B cell (primary cell): Measurements from ENCODE around the gene MED12L. TPM values are rescaled to one million over a fixed set of nuclear protein-coding genes. Genes with fewer than 3 reads are reported as not detected.
"Not testable (repeated sequence)": the region's sequence is repeated elsewhere in the genome, so short reads cannot be mapped to it uniquely, and the experiment has no call there.

Experiments used
- ATAC-seq: fragments of 200-7000 bp; cut with Tn5 transposase; one replicate; pipeline ENCODE4 v1.10.0; 2021; ENCODE audit warnings: low read depth, mild to moderate bottlenecking, moderate number of reproducible peaks, moderate library complexity
- CTCF ChIA-PET: fragments of 350-600 bp; sonication (Branson Sonifier 250); formaldehyde crosslinking; loops from one replicate; lab custom pipeline; 2021; ENCODE audit warnings: antibody characterized with exemption, inconsistent platforms; lab: Charles Lee
- POLR2A ChIA-PET: fragments of 350-600 bp; sonication (Branson Sonifier 250); formaldehyde crosslinking; loops from one replicate; lab custom pipeline; 2021; ENCODE audit warnings: antibody characterized with exemption; lab: Charles Lee
- DNase-seq: peaks from one replicate; pipeline ENCODE4 v3.0.0; 2013
- H2AFZ ChIP-seq: 2 replicates; pipeline ENCODE4 v1.6.1; 2012; ENCODE audit warnings: mild to moderate bottlenecking, low read depth, low read length; ENCODE audit not compliant: insufficient read depth, poor library complexity, severe bottlenecking
- H3K27ac ChIP-seq, 2 donors: 1 replicate in 1 of 2; 2 replicates in 1 of 2; pipeline ENCODE4 v1.5.1; 2012 to 2013; ENCODE audit warnings: low read length in 2 of 2, mild to moderate bottlenecking in 2 of 2, moderate library complexity in 1 of 2
- H3K27me3 ChIP-seq, 4 experiments: fragments of 200-600 bp in 1 of 4; sonication (generic) in 1 of 4; replicated peaks in 1 of 4; 1 replicate in 2 of 4; 2 replicates in 2 of 4; pipeline versions ENCODE4 v1.6.1 to v1.7.0; 2013 to 2016; ENCODE audit warnings: low read length in 3 of 4, mild to moderate bottlenecking in 2 of 4, mixed read lengths in 1 of 4, moderate library complexity in 1 of 4; ENCODE audit not compliant: insufficient read depth in 4 of 4, control insufficient read depth in 3 of 4; ENCODE audit errors: control extremely low read depth in 1 of 4
- H3K36me3 ChIP-seq, 2 experiments: replicated peaks in 1 of 2; 1 replicate in 1 of 2; 2 replicates in 1 of 2; pipeline versions ENCODE4 v1.6.1 to v1.7.1; 2013; ENCODE audit warnings: low read length in 1 of 2; ENCODE audit not compliant: insufficient read depth in 2 of 2, control insufficient read depth in 1 of 2; ENCODE audit errors: control extremely low read depth in 1 of 2, extremely low read depth in 1 of 2
- H3K4me1 ChIP-seq, 2 donors: fragments of 200-600 bp in 1 of 2; sonication (generic) in 1 of 2; 1 replicate in 1 of 2; 2 replicates in 1 of 2; pipeline versions ENCODE4 v1.5.1 to v1.6.1; 2013 to 2017; ENCODE audit warnings: low read length in 2 of 2; ENCODE audit not compliant: control insufficient read depth in 2 of 2, insufficient read depth in 2 of 2
- H3K4me2 ChIP-seq: replicated peaks from 2 replicates; pipeline ENCODE3; 2012; ENCODE audit warnings: mild to moderate bottlenecking, low read depth, low read length; ENCODE audit not compliant: poor library complexity, severe bottlenecking
- H3K4me3 ChIP-seq, 5 experiments: fragments of 200-600 bp in 1 of 5; sonication (generic) in 1 of 5; 1 replicate in 3 of 5; 2 replicates in 2 of 5; pipeline versions ENCODE4 v1.5.1 to v1.7.0; 2011 to 2016; ENCODE audit warnings: low read length in 4 of 5, mild to moderate bottlenecking in 4 of 5, low read depth in 2 of 5, control low read depth in 1 of 5, moderate library complexity in 1 of 5; ENCODE audit not compliant: insufficient read depth in 1 of 5; ENCODE audit errors: control extremely low read depth in 1 of 5, extremely low read depth in 1 of 5
- H3K79me2 ChIP-seq: fragments of 200-600 bp; sonication (generic); one replicate; pipeline ENCODE4 v1.6.0; 2016; ENCODE audit warnings: low read length; ENCODE audit not compliant: control insufficient read depth, insufficient read depth
- H3K9ac ChIP-seq: fragments of 200-600 bp; sonication (generic); 2 replicates; pipeline ENCODE4 v1.6.1; 2017; ENCODE audit warnings: mild to moderate bottlenecking, low read length, moderate library complexity
- H3K9me3 ChIP-seq, 3 donors: one replicate each; pipeline versions ENCODE4 v1.6.1 to v1.7.1; 2013; ENCODE audit warnings: low read length in 2 of 3; ENCODE audit not compliant: control insufficient read depth in 2 of 3, insufficient read depth in 1 of 3; ENCODE audit errors: control extremely low read depth in 1 of 3
- H4K20me1 ChIP-seq: 2 replicates; pipeline ENCODE4 v1.6.0; 2012; ENCODE audit warnings: mild to moderate bottlenecking, low read length; ENCODE audit not compliant: insufficient read depth, control insufficient read depth, poor library complexity, severe bottlenecking
- H3K27ac Mint-ChIP-seq: one replicate; pipeline ENCODE4 v1.8.0; 2021; ENCODE audit warnings: mixed read lengths
- H3K27me3 Mint-ChIP-seq: one replicate; pipeline ENCODE4 v1.8.0; 2021; ENCODE audit warnings: mixed read lengths
- H3K4me1 Mint-ChIP-seq: one replicate; pipeline ENCODE4 v1.8.0; 2021; ENCODE audit warnings: mixed read lengths
- H3K4me3 Mint-ChIP-seq: one replicate; pipeline ENCODE4 v1.8.0; 2021; ENCODE audit warnings: mixed read lengths
- H3K9me3 Mint-ChIP-seq: one replicate; pipeline ENCODE4 v1.8.0; 2022; ENCODE audit warnings: mixed read lengths; ENCODE audit not compliant: insufficient read depth
- CTCF ChIP-seq: fragments of 200-600 bp; IDR thresholded peaks from one replicate; pipeline ENCODE4 v1.8.0; 2022; ENCODE audit warnings: antibody characterized with exemption, mild to moderate bottlenecking
- EZH2 ChIP-seq: IDR thresholded peaks from 2 replicates; pipeline ENCODE4 v1.6.1; 2012; ENCODE audit warnings: borderline replicate concordance, low read depth, mild to moderate bottlenecking, moderate library complexity, low read length; ENCODE audit not compliant: insufficient read depth, poor library complexity, severe bottlenecking
- WGBS: methylation state at CpG from one replicate; pipeline ENCODE4 v1.1.5; 2013; ENCODE audit warnings: missing lambda C conversion rate; ENCODE audit not compliant: insufficient coverage; 5-methylcytosine and 5-hydroxymethylcytosine counted together
- intact Hi-C: fragments of 100-400 bp; cut with micrococcal nuclease; formaldehyde crosslinking; loops from one replicate; pipeline ENCODE4 v1.10.0; 2022
- polyA plus RNA-seq: library from polyadenylated mRNA; depleted of rRNA; stranded (reverse); fragments of >200 nt; gene quantifications from 2 replicates; pipeline ENCODE4 v1.2.3, GENCODE V29; 2012
- total RNA-seq, 2 donors: library from RNA; stranded (reverse); fragments of 120-200 nt in 1 of 2; gene quantifications; 1 replicate in 1 of 2; 2 replicates in 1 of 2; pipeline versions ENCODE4 v1.2.3 to v1.2.4, GENCODE V29; 2013 to 2022

The MED12L gene
- total and polyA plus RNA-seq, 2 donors (not counting 1 experiment from before 2014, with no cell fraction given), result 0.07 to 0.30 TPM

- Mint-ChIP-seq H3K4me1 (no peaks in the 10 kb centered on the region), H3K27ac (no peak overlapping the region), H3K27me3 (peaks cover 4% of the 10 kb centered on the region), H3K9me3 (no peaks in the 10 kb centered on the region), H3K4me3 (no peak overlapping the region)
- ChIA-PET POLR2A (no interaction called here), CTCF (no interaction called here)
- ATAC-seq (no peak), DNase-seq (no peak)
- Histone ChIP-seq H3K9me3 (no peaks in the 10 kb centered on the region), H3K4me2 (no peak overlapping the region), H3K4me1 (no peaks in the 10 kb centered on the region), H3K79me2 (no peaks in the 10 kb centered on the region), H3K4me3 (no peak overlapping the region), H4K20me1 (no peaks in the 10 kb centered on the region), H3K36me3 (no peaks in the 10 kb centered on the region), H3K27ac (no peak overlapping the region), H2AFZ (no peak overlapping the region), H3K27me3 (peaks cover 0 to 6% (median 4%) of the 10 kb centered on the region in 4 experiments), H3K9ac (no peak overlapping the region)
- 100% methylated on average over 1 of the region's 3 CpGs for WGBS
- TF ChIP-seq EZH2 (no peak), CTCF (no peak)
- intact Hi-C loops, result no loop called here
Measured at GRCh38 chr3:151075869-151076562, 9.4 kb upstream of the MED12L start.

GRCh38 chr3:151076626-151077025 lies 8.8 kb upstream of the MED12L start:
- peaks cover 7% of the 10 kb centered on the region for H3K27me3 Mint-ChIP-seq
- H3K36me3 ChIP-seq, result no peaks in the 10 kb centered on the region
- H3K79me2 ChIP-seq, result no peaks in the 10 kb centered on the region
- no peaks in the 10 kb centered on the region for H3K9me3 Mint-ChIP-seq
- TF ChIP-seq CTCF (no peak), EZH2 (no peak)
- H3K27me3 ChIP-seq, result peaks cover 0 to 6% (median 4%) of the 10 kb centered on the region in 4 experiments
- no peak overlapping the region for H3K4me2 ChIP-seq
- 98% methylated on average over 4 of the region's 4 CpGs for WGBS
- H3K4me1 Mint-ChIP-seq, result no peaks in the 10 kb centered on the region
- ChIA-PET POLR2A (no interaction called here), CTCF (no interaction called here)
- no peaks in the 10 kb centered on the region for H4K20me1 ChIP-seq
- H3K27ac ChIP-seq, result no peak overlapping the region
- H3K4me3 ChIP-seq, result no peak overlapping the region
- H3K4me3 Mint-ChIP-seq, result no peak overlapping the region
- no peaks in the 10 kb centered on the region for H3K4me1 ChIP-seq
- no peak overlapping the region for H3K27ac Mint-ChIP-seq
- no peak for DNase-seq
- intact Hi-C loops, result no loop called here
- H3K9ac ChIP-seq, result no peak overlapping the region
- no peaks in the 10 kb centered on the region for H3K9me3 ChIP-seq
- H2AFZ ChIP-seq, result no peak overlapping the region
- ATAC-seq, result no peak

GRCh38 chr3:151081082-151081481 lies 4.4 kb upstream of the MED12L start:
- no CpG with 5 or more reads among the region's 1 CpG for WGBS
- POLR2A ChIA-PET, result not testable (repeated sequence)

More at GRCh38 chr3:151081082-151081481, 4.4 kb upstream of the MED12L start:
- H3K27ac ChIP-seq, H3K4me3 ChIP-seq, CTCF ChIA-PET, H3K27ac Mint-ChIP-seq, DNase-seq, H3K9ac ChIP-seq, H3K9me3 ChIP-seq, H3K79me2 ChIP-seq, H3K4me2 ChIP-seq, H4K20me1 ChIP-seq, H3K36me3 ChIP-seq, ATAC-seq, H3K9me3 Mint-ChIP-seq, H3K4me1 Mint-ChIP-seq, H2AFZ ChIP-seq, H3K4me3 Mint-ChIP-seq: not testable (repeated sequence)
- H3K27me3 ChIP-seq, result peaks cover 0 to 42% (median 25%) of the 10 kb centered on the region in 4 experiments
- intact Hi-C loops, result loop anchor here (10.0 kb wide), 1 partner anchor 316 kb away; the partner anchor contains the start of gene SIAH2
- peaks cover 34% of the 10 kb centered on the region for H3K27me3 Mint-ChIP-seq
- H3K4me1 ChIP-seq, result peaks cover 8 to 12% of the 10 kb centered on the region in 2 donors
